ENCODE data around the gene ZNF586.

The ZNF586 gene

GRCh38 chr19:57773488-57773887 lies 4.0 kb downstream of the ZNF586 start:
- no peak for DNase-seq (ENCODE audit: low spot score)
- POLR2A ChIA-PET (ENCODE audit: low non-redundant PET) = no interaction called here
- no peak overlapping the region for H3K27ac ChIP-seq
- no peak for TF ChIP-seq CTCF (conservative IDR thresholded peaks at IDR 0.05; ENCODE audit: low read depth)
- CTCF ChIA-PET = no interaction called here

- DNase-seq (ENCODE audit: low spot score) = no peak
- CTCF ChIA-PET = interaction anchor here (0.6 kb wide), 1 partner anchor 143 kb away, joined by 3 read pairs; no protein-coding TSS in a partner anchor
- no peak overlapping the region for H3K27ac ChIP-seq
- no peak for TF ChIP-seq CTCF (conservative IDR thresholded peaks at IDR 0.05; ENCODE audit: low read depth)
- POLR2A ChIA-PET (ENCODE audit: low non-redundant PET) = no interaction called here
These were observed 7.4 kb downstream of the ZNF586 start for GRCh38 chr19:57776764-57777296.

DNA sequence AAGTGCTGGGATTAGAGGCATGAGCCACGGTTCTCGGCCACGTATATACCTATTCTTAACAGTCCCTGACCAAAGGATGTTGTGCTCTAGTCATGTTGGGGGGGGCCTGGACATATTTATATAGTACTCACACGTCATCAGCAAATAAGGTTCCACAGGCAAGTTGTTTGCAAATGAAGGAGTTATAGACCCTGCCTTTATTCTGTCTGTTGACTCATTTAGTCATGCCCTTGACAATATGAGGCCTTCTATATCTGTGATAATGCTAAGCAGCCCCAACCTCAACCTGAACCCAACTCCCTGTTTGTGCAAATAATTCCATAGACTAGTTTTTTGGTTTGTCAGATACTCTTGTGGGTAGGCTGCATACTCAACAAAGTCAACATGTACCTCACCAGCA lies 8.9 kb downstream of the ZNF586 start:
- POLR2A ChIA-PET (ENCODE audit: low non-redundant PET) = no interaction called here
- no peak for TF ChIP-seq CTCF (conservative IDR thresholded peaks at IDR 0.05; ENCODE audit: low read depth)
- DNase-seq (ENCODE audit: low spot score) = no peak
- CTCF ChIA-PET = no interaction called here
- no peak overlapping the region for H3K27ac ChIP-seq

DNA sequence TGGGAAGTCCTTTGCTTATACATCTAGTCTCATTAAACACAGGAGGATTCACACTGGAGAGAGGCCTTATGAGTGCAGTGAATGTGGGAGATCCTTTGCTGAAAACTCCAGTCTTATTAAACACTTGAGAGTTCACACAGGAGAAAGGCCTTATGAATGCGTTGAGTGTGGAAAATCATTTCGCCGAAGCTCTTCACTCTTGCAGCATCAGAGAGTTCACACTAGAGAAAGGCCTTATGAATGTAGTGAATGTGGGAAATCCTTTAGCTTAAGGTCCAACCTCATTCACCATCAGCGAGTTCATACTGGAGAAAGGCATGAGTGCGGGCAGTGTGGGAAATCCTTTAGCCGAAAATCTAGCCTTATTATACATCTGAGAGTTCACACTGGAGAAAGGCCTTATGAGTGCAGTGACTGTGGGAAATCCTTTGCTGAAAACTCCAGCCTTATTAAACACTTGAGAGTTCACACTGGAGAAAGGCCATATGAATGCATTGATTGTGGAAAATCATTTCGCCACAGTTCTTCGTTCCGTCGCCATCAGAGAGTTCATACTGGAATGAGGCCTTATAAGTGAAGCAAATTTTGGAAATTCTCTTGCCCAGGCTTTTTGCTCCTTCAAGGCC lies 9.9 kb downstream of the ZNF586 start:
- POLR2A ChIA-PET (ENCODE audit: low non-redundant PET) = no interaction called here
- CTCF ChIA-PET = no interaction called here

GRCh38 chr19:57786286-57786685 lies 16.8 kb downstream of the ZNF586 start:
- CTCF ChIA-PET = interaction anchor here (0.6 to 0.7 kb wide), 2 partner anchors 28 to 396 kb away, joined by 3 to 6 read pairs; no protein-coding TSS in a partner anchor
- DNase-seq (ENCODE audit: low spot score) = no peak
- POLR2A ChIA-PET (ENCODE audit: low non-redundant PET) = no interaction called here
- no peak for TF ChIP-seq CTCF (conservative IDR thresholded peaks at IDR 0.05; ENCODE audit: low read depth)
- H3K27ac ChIP-seq = no peak overlapping the region

More for the DNA sequence above, 9.9 kb downstream of the ZNF586 start:
- DNase-seq (ENCODE audit: low spot score) = no peak
- no peak for TF ChIP-seq CTCF (conservative IDR thresholded peaks at IDR 0.05; ENCODE audit: low read depth)
- H3K27ac ChIP-seq = no peak overlapping the region

GRCh38 chr19:57786906-57787305 lies 17.4 kb downstream of the ZNF586 start:
- POLR2A ChIA-PET (ENCODE audit: low non-redundant PET) = no interaction called here
- H3K27ac ChIP-seq = no peak overlapping the region

More at GRCh38 chr19:57786906-57787305, 17.4 kb downstream of the ZNF586 start:
- TF ChIP-seq CTCF (conservative IDR thresholded peaks at IDR 0.05; ENCODE audit: low read depth) = no peak
- CTCF ChIA-PET = no interaction called here
- no peak for DNase-seq (ENCODE audit: low spot score)

Data from RWPE1 (cell line).